HG03342 (cell line): Measurements from ENCODE around the gene USP9X.
"Not testable (repeated sequence)": the region's sequence is repeated elsewhere in the genome, so short reads cannot be mapped to it uniquely, and the experiment has no call there.

Experiments
- ATAC-seq: cut with Tn5 transposase; IDR thresholded peaks from one replicate; pipeline ENCODE4 v1.9.1; 2021; ENCODE audit warnings: mild to moderate bottlenecking, moderate library complexity; ENCODE audit not compliant: unreplicated experiment

The USP9X gene

DNA sequence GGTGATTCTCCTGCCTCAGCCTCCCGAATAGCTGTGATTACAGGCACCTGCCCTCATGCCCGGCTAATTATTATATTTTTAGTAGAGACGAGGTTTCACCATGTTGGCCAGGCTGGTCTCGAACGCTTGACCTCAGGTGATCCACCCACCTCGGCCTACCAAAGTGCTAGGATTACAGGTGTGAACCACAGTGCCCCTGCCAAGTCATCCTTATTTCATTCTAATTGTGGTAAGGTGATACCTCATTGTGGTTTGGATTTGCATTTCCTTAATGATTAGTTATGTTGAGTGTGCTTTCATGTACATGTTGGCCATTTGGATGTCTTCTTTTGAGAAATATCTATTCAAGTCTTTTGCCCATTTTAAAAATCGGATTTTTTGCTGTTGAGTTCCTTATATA, 93.0 kb downstream of the USP9X start:
- no peak for ATAC-seq

DNA sequence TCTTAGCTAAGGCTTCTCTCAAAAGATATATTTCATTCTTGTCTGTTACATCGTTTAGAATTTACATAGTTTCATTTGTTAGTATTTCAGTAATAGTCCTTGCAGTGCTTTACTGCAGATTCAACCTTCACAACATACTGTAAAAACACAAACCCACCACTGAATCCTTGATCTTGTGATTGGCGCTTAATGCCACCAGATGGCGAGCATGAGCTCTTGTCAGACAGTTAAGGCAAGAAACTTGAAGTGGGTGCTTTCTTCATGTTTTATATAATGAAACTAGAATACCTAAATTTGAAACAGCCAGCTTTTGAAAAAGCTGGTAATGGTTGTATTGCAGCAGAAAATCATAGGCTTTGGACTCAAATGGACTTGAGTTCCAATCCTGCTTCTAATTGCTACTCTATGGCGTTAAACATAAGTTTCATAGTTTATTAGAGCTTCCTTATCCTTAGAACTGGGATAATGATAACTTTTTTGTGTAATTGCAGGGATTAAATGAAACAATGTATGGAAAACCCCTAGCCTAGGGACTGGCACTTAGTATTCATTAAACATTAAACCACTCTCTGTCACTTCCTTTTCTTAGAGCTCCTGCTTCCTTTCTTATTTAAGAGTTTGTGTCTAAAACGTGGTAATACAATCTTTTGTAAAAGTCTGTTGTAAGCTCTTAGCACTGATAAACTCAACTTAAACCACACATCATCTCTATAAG, 95.1 kb downstream of the USP9X start:
- ATAC-seq, result peak; percentile 63

DNA sequence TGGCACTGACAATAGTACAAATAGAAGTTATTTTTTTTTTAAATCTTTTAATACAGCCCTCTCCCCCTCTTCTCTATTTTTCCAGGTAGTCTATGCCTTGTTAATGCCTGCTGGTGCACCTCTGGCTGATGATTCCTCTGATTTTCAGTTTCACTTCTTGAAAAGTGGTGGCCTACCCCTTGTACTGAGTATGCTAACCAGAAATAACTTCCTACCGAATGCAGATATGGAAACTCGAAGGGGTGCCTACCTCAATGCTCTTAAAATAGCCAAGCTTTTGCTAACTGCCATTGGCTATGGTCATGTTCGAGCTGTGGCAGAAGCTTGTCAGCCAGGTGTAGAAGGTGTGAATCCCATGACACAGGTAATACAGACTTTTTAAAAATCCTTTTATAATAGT, 99.1 kb downstream of the USP9X start:
- ATAC-seq, result peak; percentile 68

DNA sequence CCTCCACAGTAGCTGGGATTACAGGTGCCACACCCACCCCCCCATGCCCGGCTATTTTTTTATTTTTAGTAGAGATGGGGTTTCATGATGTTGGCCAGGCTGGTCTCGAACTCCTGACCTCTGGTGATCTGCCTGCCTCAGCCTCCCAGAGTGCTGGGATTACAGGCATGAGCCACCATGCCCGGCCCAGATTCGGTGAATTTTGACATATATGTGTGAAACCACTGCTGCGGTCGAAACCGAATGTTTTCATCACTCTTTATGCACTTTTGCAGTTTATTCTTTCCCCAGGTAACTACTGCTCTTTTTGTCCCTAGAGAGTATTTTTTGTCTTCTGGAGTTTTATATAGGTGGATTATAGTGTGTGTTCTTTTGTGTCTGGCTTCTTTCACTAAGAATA, 101.7 kb downstream of the USP9X start:
- not testable (repeated sequence) for ATAC-seq

DNA sequence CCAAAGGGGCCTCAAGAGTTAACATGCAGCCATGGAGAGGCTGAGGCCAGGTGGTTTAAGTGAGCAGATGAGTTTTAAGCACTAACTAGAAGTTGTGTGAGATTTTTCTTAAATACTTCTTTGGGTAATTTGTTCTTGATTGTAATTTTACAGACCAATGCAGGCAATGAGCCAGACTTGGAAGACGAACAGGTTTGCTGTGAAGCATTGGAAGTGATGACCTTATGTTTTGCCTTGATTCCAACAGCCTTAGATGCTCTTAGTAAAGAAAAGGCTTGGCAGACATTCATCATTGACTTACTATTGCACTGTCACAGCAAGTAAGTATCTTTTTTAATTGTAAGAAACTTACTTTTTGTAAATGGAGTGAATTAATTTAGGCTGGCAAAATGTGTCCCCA, 103.9 kb downstream of the USP9X start:
- ATAC-seq, result no peak

DNA sequence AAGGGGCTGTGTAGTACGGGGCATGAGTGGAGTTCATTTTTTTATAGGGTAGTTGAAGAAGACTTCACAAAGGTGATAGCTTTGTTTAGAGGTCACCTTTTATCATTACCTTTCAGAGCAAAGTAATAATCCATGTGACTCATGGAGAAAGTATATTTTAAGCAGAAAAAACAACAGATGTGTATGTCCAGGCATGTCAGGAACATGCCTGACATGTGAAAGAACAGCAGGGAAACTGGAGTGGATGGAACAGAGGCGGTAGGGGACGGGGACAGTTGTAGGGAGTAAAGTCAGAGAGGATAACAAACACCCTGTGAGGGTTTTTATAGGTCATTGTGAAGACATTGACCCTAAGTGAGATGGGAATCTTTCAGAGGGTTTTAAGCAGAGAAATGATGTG, 107.6 kb downstream of the USP9X start:
- no peak for ATAC-seq

DNA sequence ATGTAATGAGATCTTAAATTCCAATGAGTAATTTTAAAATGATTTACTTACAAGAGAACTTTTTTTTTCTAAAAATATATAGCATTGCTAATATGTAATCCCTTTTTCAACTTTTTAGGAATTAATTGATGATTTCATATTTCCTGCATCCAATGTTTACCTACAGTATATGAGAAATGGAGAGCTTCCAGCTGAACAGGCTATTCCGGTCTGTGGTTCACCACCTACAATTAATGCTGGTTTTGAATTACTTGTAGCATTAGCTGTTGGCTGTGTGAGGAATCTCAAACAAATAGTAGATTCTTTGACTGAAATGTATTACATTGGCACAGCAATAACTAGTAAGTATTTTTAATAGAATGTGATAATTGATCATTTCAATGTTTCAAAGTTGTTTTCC, 113.2 kb downstream of the USP9X start:
- no peak for ATAC-seq

DNA sequence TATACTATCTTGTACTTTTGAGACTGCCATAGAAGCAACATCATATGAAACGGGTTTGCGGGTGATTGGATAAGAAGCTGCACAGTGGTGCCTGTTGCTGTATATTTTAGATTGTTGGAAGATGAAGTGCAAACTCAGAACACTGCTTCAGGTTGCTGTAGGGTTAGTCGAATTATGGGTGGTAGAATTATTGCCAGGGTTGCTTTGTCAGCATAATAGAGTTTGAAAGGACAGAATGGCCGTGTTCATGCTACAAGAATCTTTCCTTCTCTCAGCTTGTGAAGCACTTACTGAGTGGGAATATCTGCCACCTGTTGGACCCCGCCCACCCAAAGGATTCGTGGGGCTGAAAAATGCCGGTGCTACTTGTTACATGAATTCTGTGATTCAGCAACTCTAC, 115.5 kb downstream of the USP9X start:
- ATAC-seq, result no peak

DNA sequence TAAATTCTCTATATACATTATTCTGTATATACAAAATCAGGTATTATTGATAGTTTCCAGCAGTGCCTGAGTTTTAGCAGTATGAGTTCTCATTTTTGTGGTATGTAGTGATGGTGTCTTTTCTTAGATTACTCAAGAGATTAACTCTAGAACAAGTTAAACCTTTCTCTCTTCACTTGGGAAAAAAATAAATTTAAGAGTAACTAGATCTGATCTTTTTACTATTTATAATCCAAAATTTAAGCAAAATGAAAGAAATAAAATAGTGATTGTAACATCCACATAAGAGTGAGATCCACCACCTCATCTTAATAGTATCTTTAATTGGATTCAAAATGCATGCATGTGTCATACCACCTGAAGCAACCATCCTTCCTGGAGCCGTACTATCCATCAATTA, 124.6 kb downstream of the USP9X start:
- no peak for ATAC-seq

DNA sequence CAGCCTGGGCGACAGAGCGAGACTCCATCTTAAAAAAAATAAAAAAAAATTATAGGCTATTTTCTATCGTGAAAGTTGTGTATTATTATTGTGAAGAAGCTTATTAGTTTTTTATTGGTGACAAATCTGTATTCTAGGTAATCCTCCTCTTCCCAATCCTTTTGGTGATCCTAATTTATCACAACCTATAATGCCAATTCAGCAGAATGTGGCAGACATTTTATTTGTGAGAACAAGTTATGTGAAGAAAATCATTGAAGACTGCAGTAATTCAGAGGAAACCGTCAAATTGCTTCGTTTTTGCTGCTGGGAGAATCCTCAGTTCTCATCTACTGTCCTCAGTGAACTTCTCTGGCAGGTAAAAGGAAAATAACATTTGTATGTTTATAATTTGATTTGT, 139.4 kb downstream of the USP9X start:
- ATAC-seq, result no peak

DNA sequence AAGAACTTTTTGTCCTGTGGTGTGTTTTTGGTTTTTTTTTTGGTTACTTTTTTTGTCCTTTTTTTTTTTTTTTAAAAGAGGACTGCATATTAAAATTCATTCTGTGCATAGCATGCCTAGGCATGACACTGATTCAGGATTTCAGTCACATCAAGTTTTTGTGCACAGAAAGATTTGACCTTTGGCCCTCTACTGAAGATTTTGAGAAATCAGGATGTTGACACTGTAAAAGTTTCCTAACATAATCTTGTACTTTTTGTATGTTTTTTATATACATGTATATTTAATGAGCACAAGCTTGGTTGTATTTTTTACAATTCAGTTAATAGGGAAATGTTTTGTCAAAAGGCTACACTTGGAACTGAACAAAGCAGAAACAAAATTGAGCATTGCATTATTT, 148.7 kb downstream of the USP9X start:
- no peak for ATAC-seq

DNA sequence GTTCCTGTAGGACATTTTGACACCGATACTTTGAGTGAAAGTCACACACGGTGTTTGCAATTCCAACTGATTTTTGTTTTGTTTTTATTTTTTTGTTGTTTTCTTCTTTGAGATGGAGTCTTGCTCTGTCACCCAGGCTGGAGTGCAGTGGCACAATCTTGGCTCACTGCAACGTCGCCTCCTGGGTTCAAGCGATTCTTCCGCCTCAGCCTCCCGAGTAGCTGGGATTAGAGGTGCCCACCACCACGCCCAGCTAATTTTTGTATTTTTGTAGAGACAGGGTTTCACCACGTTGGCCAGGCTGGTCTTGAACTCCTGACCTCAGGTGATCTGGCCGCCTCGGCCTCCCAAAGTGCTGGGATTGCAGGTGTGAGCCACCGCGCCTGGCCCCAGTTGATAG, 149.2 kb downstream of the USP9X start:
- ATAC-seq, result not testable (repeated sequence)

DNA sequence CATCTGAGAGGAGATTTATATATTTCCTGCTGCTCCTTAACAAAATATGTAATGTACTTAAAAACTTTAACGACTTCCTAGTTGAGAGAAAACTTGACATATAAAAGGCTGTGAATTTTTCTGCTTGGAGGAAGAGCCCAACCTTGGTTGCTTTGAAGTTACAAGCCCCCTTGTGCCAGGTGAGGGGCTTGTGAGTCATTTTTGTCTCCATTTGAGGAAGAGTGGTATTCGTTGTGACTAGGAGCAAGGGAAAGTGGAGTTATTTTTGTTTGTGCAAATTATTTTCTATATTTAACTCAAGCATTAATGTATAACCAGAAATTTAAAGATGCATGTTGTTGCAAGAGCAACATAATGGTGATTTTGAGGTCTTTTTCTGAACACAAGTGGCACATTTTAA, 149.7 kb downstream of the USP9X start:
- no peak for ATAC-seq

DNA sequence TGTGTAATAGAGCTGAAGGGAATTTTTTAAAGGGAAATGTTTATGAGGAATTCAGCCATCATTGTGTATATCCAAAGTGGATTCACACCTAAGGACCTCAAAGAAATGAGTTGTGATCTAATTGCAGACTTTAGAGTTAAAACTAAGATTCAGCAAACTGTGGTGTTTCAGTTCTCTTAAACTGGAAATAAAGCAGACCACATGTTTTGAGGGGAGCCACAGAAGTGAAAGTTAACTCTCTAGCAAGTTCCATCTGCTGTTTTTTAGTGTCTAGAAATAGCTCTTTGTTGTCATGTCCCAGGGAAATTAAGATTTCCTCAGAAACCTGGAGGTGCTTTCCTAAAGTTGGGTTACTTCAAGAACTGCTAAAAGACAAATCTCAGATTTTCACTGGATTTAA, 151.4 kb downstream of the USP9X start:
- ATAC-seq, result peak; percentile 85

DNA sequence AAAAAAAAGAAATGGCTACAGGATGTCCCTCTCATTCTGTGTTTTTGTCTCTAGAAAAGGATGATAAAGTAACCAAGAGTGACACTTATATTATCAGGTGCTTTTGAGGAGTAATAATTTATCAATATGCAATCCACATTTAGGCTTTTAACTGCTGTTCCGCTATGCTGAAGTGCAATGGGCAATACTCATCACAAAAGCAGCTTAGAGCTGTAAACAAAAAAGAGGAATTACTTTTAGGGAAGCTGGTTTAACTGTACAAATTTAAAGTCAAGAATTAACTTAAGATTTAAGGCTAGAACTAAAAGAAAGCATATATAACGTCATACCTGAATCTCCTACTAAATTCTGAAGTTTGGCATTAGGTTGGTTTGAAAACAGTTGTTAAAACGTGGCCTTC, 155.3 kb downstream of the USP9X start:
- no peak for ATAC-seq

DNA sequence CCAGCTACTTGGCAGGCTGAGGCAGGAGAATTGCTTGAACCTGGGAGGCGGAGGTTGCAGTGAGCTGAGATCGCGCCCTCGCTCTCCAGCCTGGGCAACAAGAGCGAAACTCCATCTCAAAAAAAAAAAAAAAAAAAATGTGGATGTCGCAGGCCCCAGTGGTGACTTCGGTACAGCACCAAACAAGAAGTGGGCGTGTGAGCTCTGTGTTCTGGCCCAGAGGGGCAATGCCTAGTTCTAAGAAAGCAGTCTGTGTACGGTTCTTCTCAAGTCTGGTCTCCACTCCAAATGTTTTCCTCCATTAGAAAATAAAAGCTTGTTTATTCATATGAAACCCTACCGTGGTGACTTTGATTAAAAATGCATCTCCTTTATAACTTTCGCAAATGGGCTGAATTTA, 156.7 kb downstream of the USP9X start:
- ATAC-seq, result no peak

DNA sequence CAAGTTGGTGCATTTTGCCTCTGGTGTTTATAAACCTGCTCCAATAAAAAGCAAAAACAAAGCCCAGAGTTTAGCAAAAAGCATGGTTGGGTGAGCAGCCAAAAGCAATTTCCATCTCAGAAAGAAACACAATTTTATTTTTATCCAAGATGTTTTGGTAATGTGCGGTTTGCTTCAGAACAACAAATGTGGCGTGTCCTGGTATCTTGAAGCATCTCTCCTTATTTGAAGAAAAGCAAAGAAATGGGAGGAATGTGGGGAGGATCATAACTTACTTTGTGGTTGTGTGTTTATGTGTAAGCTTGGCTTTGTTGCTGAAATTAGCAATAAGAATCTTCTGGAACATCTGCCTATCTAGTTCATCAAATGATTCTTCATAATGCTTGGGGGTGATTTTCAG, 160.4 kb downstream of the USP9X start:
- ATAC-seq, result no peak

DNA sequence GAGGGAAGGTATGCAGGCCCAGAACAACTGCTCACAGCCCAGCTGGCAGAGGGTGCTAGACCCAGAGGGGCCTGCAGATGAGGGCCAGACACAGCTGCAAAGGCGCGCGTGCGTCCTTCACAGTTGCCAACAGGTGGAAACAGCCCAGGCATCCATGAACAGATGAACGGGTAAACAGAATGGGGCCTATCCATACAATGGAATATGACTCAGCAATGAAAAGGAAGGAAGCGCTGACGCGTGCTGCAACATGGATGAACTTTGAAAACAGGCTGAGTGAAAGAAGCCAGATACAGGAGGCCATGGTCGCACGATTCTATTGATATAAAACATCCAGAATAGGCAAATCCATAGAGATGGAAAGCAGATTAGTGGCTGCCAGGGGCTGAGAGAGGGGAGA, 165.6 kb downstream of the USP9X start:
- ATAC-seq, result no peak

DNA sequence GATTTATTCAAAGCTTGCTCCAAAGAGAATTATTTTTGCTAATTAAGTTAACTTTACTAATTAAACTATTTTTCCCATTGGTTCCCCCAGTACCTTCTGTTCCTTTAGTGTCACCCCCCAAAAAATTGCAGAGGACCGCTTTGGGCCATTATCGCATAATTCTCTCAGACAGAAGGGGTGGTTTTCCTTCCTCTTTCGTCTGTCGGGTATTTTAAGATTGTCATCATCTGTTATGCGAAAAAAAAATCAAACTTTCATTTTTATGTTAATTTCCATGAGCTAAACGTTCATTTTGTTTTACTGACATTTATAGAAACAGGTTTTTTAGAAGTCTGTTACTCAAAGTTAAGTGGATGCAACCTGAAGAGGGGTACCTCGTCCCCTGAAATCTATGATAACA, 172.6 kb downstream of the USP9X start:
- no peak for ATAC-seq

DNA sequence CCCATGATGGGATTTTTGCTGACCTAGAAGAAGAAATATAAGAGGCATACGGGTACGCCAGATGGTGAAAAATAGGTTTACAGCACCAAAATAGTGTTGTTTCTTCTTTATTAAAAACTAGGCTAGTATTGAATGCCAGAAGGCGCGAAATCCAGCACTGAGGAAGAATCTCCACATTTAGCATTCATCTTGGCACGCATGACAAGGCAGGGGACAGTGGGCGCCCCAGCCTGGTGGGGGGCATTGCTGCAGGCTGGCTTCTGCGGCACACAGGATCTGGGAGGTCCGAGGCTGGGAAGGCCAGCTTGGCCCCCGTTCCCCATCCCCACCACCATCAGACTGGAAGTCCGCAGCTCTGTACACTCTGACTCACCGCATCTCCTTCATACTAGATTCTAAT, 173.0 kb downstream of the USP9X start:
- no peak for ATAC-seq

DNA sequence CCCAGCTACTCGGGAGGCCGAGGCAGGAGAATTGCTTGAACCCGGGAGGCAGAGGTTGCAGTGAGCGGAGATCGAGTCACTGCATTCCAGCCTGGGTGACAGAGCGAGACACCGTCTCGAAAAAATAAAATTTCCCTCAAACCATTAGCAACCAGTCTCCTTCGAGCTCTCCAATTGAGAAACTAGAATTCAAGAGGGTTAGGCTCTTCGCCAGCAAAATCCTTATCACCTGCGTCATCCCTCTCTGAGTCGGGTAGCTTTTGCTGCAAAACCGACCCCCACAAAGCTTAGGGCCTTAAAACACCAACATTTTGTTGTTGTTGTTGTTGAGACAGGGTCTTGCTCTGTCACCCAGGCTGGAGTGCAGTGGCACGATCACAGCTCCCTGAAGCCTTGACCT, 173.6 kb downstream of the USP9X start:
- ATAC-seq, result no peak

DNA sequence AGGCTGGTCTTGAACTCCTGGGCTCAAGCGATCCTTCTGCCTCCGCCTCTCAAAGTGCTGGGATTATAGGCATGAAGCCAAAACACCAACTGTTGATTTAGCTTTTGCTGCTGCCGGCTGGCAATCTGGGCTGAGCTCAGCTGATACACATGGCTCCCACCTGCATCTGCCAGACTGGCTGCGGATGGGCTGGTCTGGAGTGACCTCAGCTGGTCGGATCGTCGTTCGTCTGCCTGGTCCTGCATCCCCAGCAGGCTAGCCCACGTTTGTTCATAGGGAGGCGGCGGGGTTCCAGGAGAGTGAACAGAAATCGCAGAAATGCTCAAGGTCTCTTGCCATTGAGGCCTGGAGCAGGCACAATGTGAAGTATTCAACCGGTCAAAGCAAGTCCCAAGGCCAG, 174.3 kb downstream of the USP9X start:
- ATAC-seq, result no peak

DNA sequence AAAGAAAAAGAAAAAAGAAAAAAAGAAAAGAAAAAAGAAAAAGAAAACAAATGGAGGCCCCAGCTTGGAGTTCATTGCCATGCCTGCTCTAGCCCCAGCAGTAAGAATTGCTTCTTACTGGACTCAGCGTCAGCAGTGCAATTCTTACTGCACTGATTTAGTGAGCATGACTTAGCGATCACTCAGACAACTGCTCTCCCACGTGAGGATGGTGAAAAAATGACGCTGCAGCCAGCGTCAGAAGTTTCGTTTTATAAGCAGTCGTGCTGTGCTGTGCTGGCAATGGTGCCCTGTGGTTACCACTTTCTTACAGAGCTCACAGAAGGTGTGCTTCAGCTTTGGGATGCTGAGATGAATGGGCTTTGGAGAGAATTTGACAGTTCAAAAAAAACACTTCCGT, 180.4 kb downstream of the USP9X start:
- ATAC-seq, result no peak
